HepG2 (cell line): ENCODE measurements around the gene FNDC3B. TPM values are rescaled to one million over a fixed set of nuclear protein-coding genes. Genes with fewer than 3 reads are reported as not detected.

Experiments
- ATAC-seq: fragments of 200-7000 bp; cut with Tn5 transposase; 3 replicates; pipeline ENCODE4 v1.9.1; 2020; ENCODE audit warnings: mild to moderate bottlenecking, moderate library complexity
- BruUV-seq: library from RNA; stranded (reverse); fragments of 400-500 nt; replicated peaks from 2 replicates; lab custom pipeline; 2021; lab: Mats Ljungman, UMichigan
- CTCF ChIA-PET: fragments of 300-600 bp; formaldehyde crosslinking; extraction: SDS; loops from one replicate; lab custom pipeline; 2021; ENCODE audit warnings: low total read pairs, inconsistent platforms, low intra/inter-chr PET ratio; lab: Yijun Ruan, JAX
- POLR2A ChIA-PET: fragments of 350-600 bp; sonication (Branson Sonifier 250); formaldehyde crosslinking; loops from one replicate; lab custom pipeline; 2020; ENCODE audit warnings: antibody characterized with exemption, inconsistent platforms; lab: Yijun Ruan, JAX
- DNase-seq: peaks from one replicate; pipeline ENCODE4 v3.0.0-alpha.2; 2015; ENCODE audit warnings: low spot score
- FAIRE-seq: peaks from 3 replicates; lab custom pipeline; 2011; peaks lifted over from hg19 to GRCh38; lab: Jason Lieb, UNC
- H2AFZ ChIP-seq: one replicate; pipeline ENCODE4 v1.6.1; 2011; ENCODE audit warnings: low read length, inconsistent platforms
- H3K27ac ChIP-seq: fragments of 300-600 bp; 3 replicates; pipeline ENCODE4 v1.8.0; 2011; ENCODE audit warnings: mixed run types, mild to moderate bottlenecking, mixed read lengths, low read length, inconsistent platforms; ENCODE audit not compliant: insufficient read depth; ENCODE audit errors: extremely low read length
- H3K27me3 ChIP-seq, 2 experiments: fragments of 200-600 bp in 1 of 2; 2 replicates in 1 of 2; 3 replicates in 1 of 2; pipeline versions ENCODE4 v1.6.0 to v1.8.0; 2011; ENCODE audit warnings: low read length in 2 of 2, mild to moderate bottlenecking in 2 of 2, moderate library complexity in 2 of 2, inconsistent platforms in 1 of 2; ENCODE audit not compliant: insufficient read depth in 2 of 2, control insufficient read depth in 1 of 2
- H3K36me3 ChIP-seq, 2 experiments: fragments of 200-600 bp in 1 of 2; replicated peaks in 1 of 2; 2 replicates in 1 of 2; 3 replicates in 1 of 2; pipeline versions ENCODE4 v1.5.1 to v1.8.0; 2011; ENCODE audit warnings: low read length in 2 of 2, inconsistent platforms in 1 of 2; ENCODE audit not compliant: insufficient read depth in 2 of 2, control insufficient read depth in 1 of 2
- H3K4me1 ChIP-seq: 2 replicates; pipeline ENCODE4 v1.5.1; 2012; ENCODE audit warnings: low read length, inconsistent platforms; ENCODE audit not compliant: insufficient read depth
- H3K4me2 ChIP-seq: 2 replicates; pipeline ENCODE4 v1.6.0; 2011; ENCODE audit warnings: low read depth, low read length, inconsistent platforms
- H3K4me3 ChIP-seq, 3 experiments: fragments of 200-600 bp in 1 of 3; sonication (generic), shearing (Covaris generic) in 1 of 3; replicated peaks in 1 of 3; 2 replicates each; pipeline ENCODE4 v1.5.1; 2011 to 2016; ENCODE audit warnings: low read length in 3 of 3, inconsistent platforms in 2 of 3, low read depth in 2 of 3, mild to moderate bottlenecking in 2 of 3, control low read depth in 1 of 3, mixed read lengths in 1 of 3; ENCODE audit not compliant: insufficient read depth in 1 of 3
- H3K79me2 ChIP-seq: one replicate; pipeline ENCODE4 v1.6.1; 2011; ENCODE audit warnings: low read length, inconsistent platforms; ENCODE audit not compliant: insufficient read depth
- H3K9ac ChIP-seq: 2 replicates; pipeline ENCODE4 v1.6.0; 2011; ENCODE audit warnings: mild to moderate bottlenecking, low read depth, low read length, inconsistent platforms; ENCODE audit not compliant: insufficient read depth
- H3K9me3 ChIP-seq: 2 replicates; pipeline ENCODE4 v1.5.1; 2012; ENCODE audit warnings: mild to moderate bottlenecking, low read length
- H4K20me1 ChIP-seq: 2 replicates; pipeline ENCODE4 v1.6.0; 2011; ENCODE audit warnings: inconsistent platforms, mild to moderate bottlenecking, low read length, moderate library complexity; ENCODE audit not compliant: insufficient read depth
- DNMT1 ChIP-seq: sonication (generic); formaldehyde crosslinking; IDR thresholded peaks from 2 replicates; pipeline ENCODE4 v1.5.1; 2020; ENCODE audit warnings: mild to moderate bottlenecking, missing genetic modification reagents
- ETV5 ChIP-seq: IDR thresholded peaks from 2 replicates; pipeline ENCODE4 v1.6.1; 2018; ENCODE audit warnings: missing biosample characterization, missing genetic modification reagents, inconsistent platforms, borderline replicate concordance
- KDM3A ChIP-seq: IDR thresholded peaks from 2 replicates; pipeline ENCODE4 v1.6.1; 2018; ENCODE audit warnings: low read depth, missing compliant biosample characterization
- NR0B2 ChIP-seq: sonication (generic); formaldehyde crosslinking; IDR thresholded peaks from 2 replicates; pipeline ENCODE4 v1.4.0; 2020; ENCODE audit warnings: mild to moderate bottlenecking, missing genetic modification reagents
- RCOR2 ChIP-seq: IDR thresholded peaks from 2 replicates; pipeline ENCODE4 v1.6.1; 2016; ENCODE audit warnings: missing biosample characterization, missing genetic modification reagents
- TBX2 ChIP-seq: sonication (generic); formaldehyde crosslinking; IDR thresholded peaks from 2 replicates; pipeline ENCODE4 v1.5.0; 2020; ENCODE audit warnings: missing genetic modification reagents, mild to moderate bottlenecking, borderline replicate concordance
- ZNF225 ChIP-seq: sonication (generic); formaldehyde crosslinking; IDR thresholded peaks from 2 replicates; pipeline ENCODE4 v1.4.0; 2020; ENCODE audit warnings: mild to moderate bottlenecking, missing genetic modification reagents
- ZNF230 ChIP-seq: sonication (generic); formaldehyde crosslinking; IDR thresholded peaks from 2 replicates; pipeline ENCODE4 v1.4.0; 2020; ENCODE audit warnings: mild to moderate bottlenecking, missing genetic modification reagents
- ZNF296 ChIP-seq: sonication (generic); formaldehyde crosslinking; conservative IDR thresholded peaks from 2 replicates; pipeline ENCODE4 v1.5.0; 2020; ENCODE audit warnings: mild to moderate bottlenecking, missing genetic modification reagents
- ZNF33B ChIP-seq: sonication (generic); formaldehyde crosslinking; IDR thresholded peaks from 2 replicates; pipeline ENCODE4 v1.5.1; 2020; ENCODE audit warnings: mild to moderate bottlenecking, missing genetic modification reagents
- ZNF468 ChIP-seq: sonication (generic); formaldehyde crosslinking; IDR thresholded peaks from 2 replicates; pipeline ENCODE4 v1.8.0; 2022; ENCODE audit warnings: mild to moderate bottlenecking, moderate library complexity, missing genetic modification reagents
- ZNF670 ChIP-seq: sonication (generic); formaldehyde crosslinking; IDR thresholded peaks from 2 replicates; pipeline ENCODE4 v1.8.0; 2022; ENCODE audit warnings: mild to moderate bottlenecking, missing genetic modification reagents, borderline replicate concordance
- ZNF781 ChIP-seq: sonication (generic); formaldehyde crosslinking; IDR thresholded peaks from 2 replicates; pipeline ENCODE4 v1.5.1; 2020; ENCODE audit warnings: borderline replicate concordance, mild to moderate bottlenecking, missing genetic modification reagents; ENCODE audit errors: not compliant biosample characterization
- ZSCAN31 ChIP-seq: sonication (generic); formaldehyde crosslinking; IDR thresholded peaks from 2 replicates; pipeline ENCODE4 v1.5.0; 2020; ENCODE audit warnings: low read depth, mild to moderate bottlenecking, missing genetic modification reagents
- WGBS: methylation state at CpG from one replicate; pipeline ENCODE4 v1.1.6; 2017; ENCODE audit warnings: low lambda C conversion rate; 5-methylcytosine and 5-hydroxymethylcytosine counted together
- in situ Hi-C: cut with HindIII; loops from 2 replicates; pipeline ENCODE4 v1.10.0; 2017; ENCODE audit warnings: low pct_unique_long_range_greater_than_20kb; ENCODE audit not compliant: extremely low pct_ligation_motif_present
- intact Hi-C: fragments of 100-400 bp; cut with micrococcal nuclease; formaldehyde crosslinking; loops from one replicate; pipeline ENCODE4 v1.10.0; 2022; ENCODE audit not compliant: unreplicated experiment
- polyA plus RNA-seq, 8 experiments: library from polyadenylated mRNA; depleted of rRNA in 3 of 8; stranded (reverse) in 7 of 8; unstranded in 1 of 8; fragments of >200 nt; fragmentation: Illumina TruSeq in 4 of 8; extraction: Trizol in 4 of 8; gene quantifications; 2 replicates each; pipeline versions ENCODE4 v1.2.1 to v1.2.3, GENCODE V29; 2011 to 2016; ENCODE audit warnings: low read depth in 4 of 8, missing spikeins in 1 of 8, mixed read lengths in 1 of 8; ENCODE audit not compliant: insufficient read depth in 1 of 8
- total RNA-seq, 5 experiments: library from RNA; depleted of rRNA; stranded (reverse); fragments of >200 nt; fragmentation: Illumina TruSeq; extraction: Trizol; gene quantifications; 2 replicates each; pipeline ENCODE4 v1.2.3, GENCODE V29; 2016; ENCODE audit warnings: low read depth in 1 of 5
- TF ChIP-seq, protein P1 (sequence below): sonication (generic); formaldehyde crosslinking; conservative IDR thresholded peaks from 2 replicates; pipeline ENCODE4 v1.4.0; 2020; ENCODE audit warnings: missing genetic modification reagents

Gene FNDC3B
- total and polyA plus RNA-seq, 2 of the 13 experiments (the other 11 are each of a cell fraction or from before 2014, with no cell fraction given) = 74.8 to 103 TPM

DNA sequence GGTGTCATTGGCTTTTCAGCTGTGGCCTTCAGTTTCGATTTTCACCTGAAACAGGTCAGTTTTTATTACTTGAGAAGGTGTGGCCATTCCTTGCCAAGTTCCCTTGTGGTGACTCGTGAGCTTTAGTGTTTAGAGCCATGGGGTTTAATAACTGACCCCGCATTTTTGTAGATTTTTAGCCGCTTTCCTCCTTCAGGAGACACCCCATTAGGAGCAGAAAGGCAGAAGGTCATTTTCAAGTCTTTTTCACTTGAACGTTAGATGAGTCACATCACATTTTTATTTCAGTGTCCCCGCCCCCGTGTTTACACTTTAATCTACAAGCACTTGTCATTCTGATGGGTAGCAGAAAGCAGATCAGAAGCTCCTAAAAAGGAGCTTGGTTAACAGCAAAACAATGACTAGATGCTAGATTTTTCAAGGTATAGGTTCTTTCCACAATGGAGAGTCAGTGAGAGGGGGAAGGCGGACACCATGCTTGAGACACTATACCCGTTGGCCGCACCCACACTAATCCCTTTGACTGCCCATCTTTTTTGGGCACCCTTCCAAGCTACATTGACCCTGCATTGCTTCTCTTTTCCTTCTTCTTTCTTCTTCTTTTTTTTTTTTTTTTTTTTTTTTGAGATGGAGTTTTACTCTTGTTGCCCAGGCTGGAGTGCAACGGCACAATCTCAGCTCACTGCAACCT, 276.2 kb downstream of the FNDC3B start:
- 0 out of 3 replicates have a peak, but pooled peaks have one; percentile 2 for ATAC-seq
- in situ Hi-C loops = no loop called here
- Histone ChIP-seq H3K27ac (no peak overlapping the region), H3K4me3 (no peak overlapping the region), H3K4me1 (0 out of 2 replicates have a peak, but pooled peaks cover 10% of the 10 kb centered on the region), H3K27me3 (no peaks in the 10 kb centered on the region), H3K9me3 (no peaks in the 10 kb centered on the region), H3K36me3 (peaks cover 45 to 91% of the 10 kb centered on the region in 2 experiments), H3K79me2 (peaks cover 6% of the 10 kb centered on the region), H3K9ac (no peak overlapping the region), H4K20me1 (peaks cover 52% of the 10 kb centered on the region), H3K4me2 (no peak overlapping the region), H2AFZ (no peak overlapping the region)
- BruUV-seq = no TSS peak
- 95% methylated on average over 11 of the region's 11 CpGs for WGBS
- intact Hi-C loops = no loop called here
- TF ChIP-seq ZNF670 (CRISPR knock-in tag) (no peak), ZNF781 (no peak), ZNF225 (no peak), ZNF468 (CRISPR knock-in tag) (no peak), DNMT1 (CRISPR knock-in tag) (no peak), ZNF296 (no peak), NR0B2 (no peak), ZNF33B (CRISPR knock-in tag) (no peak), KDM3A (CRISPR knock-in tag) (no peak), ETV5 (CRISPR knock-in tag) (no peak), ZNF230 (CRISPR knock-in tag) (no peak), ZSCAN31 (CRISPR knock-in tag) (no peak), TBX2 (CRISPR knock-in tag) (no peak), RCOR2 (CRISPR knock-in tag) (no peak)
- TF ChIP-seq, protein P1, sequence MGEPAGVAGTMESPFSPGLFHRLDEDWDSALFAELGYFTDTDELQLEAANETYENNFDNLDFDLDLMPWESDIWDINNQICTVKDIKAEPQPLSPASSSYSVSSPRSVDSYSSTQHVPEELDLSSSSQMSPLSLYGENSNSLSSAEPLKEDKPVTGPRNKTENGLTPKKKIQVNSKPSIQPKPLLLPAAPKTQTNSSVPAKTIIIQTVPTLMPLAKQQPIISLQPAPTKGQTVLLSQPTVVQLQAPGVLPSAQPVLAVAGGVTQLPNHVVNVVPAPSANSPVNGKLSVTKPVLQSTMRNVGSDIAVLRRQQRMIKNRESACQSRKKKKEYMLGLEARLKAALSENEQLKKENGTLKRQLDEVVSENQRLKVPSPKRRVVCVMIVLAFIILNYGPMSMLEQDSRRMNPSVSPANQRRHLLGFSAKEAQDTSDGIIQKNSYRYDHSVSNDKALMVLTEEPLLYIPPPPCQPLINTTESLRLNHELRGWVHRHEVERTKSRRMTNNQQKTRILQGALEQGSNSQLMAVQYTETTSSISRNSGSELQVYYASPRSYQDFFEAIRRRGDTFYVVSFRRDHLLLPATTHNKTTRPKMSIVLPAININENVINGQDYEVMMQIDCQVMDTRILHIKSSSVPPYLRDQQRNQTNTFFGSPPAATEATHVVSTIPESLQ (CRISPR knock-in tag) = no peak
- DNase-seq = no peak
- FAIRE-seq = no peak
- ChIA-PET POLR2A (no interaction called here), CTCF (no interaction called here)
